ENCODE results near the gene GADL1.

GRCh38 chr3:30940740-30941139, 46.3 kb upstream of the GADL1 start:
- TF ChIP-seq POLR2A (IDR thresholded peaks at IDR 0.05) = no peak
- TF ChIP-seq, protein P1, sequence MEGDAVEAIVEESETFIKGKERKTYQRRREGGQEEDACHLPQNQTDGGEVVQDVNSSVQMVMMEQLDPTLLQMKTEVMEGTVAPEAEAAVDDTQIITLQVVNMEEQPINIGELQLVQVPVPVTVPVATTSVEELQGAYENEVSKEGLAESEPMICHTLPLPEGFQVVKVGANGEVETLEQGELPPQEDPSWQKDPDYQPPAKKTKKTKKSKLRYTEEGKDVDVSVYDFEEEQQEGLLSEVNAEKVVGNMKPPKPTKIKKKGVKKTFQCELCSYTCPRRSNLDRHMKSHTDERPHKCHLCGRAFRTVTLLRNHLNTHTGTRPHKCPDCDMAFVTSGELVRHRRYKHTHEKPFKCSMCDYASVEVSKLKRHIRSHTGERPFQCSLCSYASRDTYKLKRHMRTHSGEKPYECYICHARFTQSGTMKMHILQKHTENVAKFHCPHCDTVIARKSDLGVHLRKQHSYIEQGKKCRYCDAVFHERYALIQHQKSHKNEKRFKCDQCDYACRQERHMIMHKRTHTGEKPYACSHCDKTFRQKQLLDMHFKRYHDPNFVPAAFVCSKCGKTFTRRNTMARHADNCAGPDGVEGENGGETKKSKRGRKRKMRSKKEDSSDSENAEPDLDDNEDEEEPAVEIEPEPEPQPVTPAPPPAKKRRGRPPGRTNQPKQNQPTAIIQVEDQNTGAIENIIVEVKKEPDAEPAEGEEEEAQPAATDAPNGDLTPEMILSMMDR (IDR thresholded peaks at IDR 0.05) = no peak
